ENCODE measurements around the gene ATG14. TPM values are rescaled to one million over a fixed set of nuclear protein-coding genes. Genes with fewer than 3 reads are reported as not detected.
"Not testable (repeated sequence)": the region's sequence is repeated elsewhere in the genome, so short reads cannot be mapped to it uniquely, and the experiment has no call there.

ATG14 gene
- total RNA-seq, 4 donors from 2014 or later, result 11.5 to 24.7 (median 13.4) TPM

- Histone ChIP-seq H3K27ac (no peak overlapping the region), H3K27me3 (no peaks in the 10 kb centered on the region), H3K9me3 (no peaks in the 10 kb centered on the region), H3K4me1 (peaks cover 0 to 23% (median 7%) of the 10 kb centered on the region in 4 donors), H3K36me3 (no peaks in the 10 kb centered on the region), H3K4me3 (no peak overlapping the region)
- WGBS, 2 donors (ENCODE audit: low coverage in 1 of 2), result 79 to 81% methylated on average over 3 to 4 of the region's 4 CpGs
- no peak for DNase-seq
- in situ Hi-C loops (cut with MboI; ENCODE audit: low pct_ligation_motif_present in 1 of 4, low pct_unique_long_range_greater_than_20kb in 1 of 4, low sequenced_read_pairs in 3 of 4) (loop anchor here (25.0 kb wide), 2 partner anchors 235 to 1060 kb away; no protein-coding TSS in a partner anchor), intact Hi-C loops (cut with DNase I; ENCODE audit: low total_unique reads) (no loop called here)
- no peak for TF ChIP-seq EP300 (IDR thresholded peaks at IDR 0.05; ENCODE audit: low read depth)
- TF ChIP-seq POLR2A (IDR thresholded peaks at IDR 0.05), result no peak
- TF ChIP-seq CTCF (IDR thresholded peaks at IDR 0.05), result no peak
- no peak for TF ChIP-seq POLR2AphosphoS5 (IDR thresholded peaks at IDR 0.05)
Observed at GRCh38 chr14:55426891-55427290, 15.3 kb upstream of the ATG14 start.

- in situ Hi-C loops (cut with MboI; ENCODE audit: low pct_ligation_motif_present in 1 of 4, low pct_unique_long_range_greater_than_20kb in 1 of 4, low sequenced_read_pairs in 3 of 4) (loop anchor here (25.0 kb wide), 2 partner anchors 237 to 1062 kb away; no protein-coding TSS in a partner anchor), intact Hi-C loops (cut with DNase I; ENCODE audit: low total_unique reads) (no loop called here)
- TF ChIP-seq POLR2A (IDR thresholded peaks at IDR 0.05), result no peak
- TF ChIP-seq CTCF (IDR thresholded peaks at IDR 0.05), result no peak
- TF ChIP-seq EP300 (IDR thresholded peaks at IDR 0.05; ENCODE audit: low read depth), result no peak
- TF ChIP-seq POLR2AphosphoS5 (IDR thresholded peaks at IDR 0.05), result no peak
- Histone ChIP-seq H3K4me3 (no peak overlapping the region), H3K27me3 (no peaks in the 10 kb centered on the region), H3K4me1 (peaks cover 0 to 23% (median 7%) of the 10 kb centered on the region in 4 donors), H3K9me3 (no peaks in the 10 kb centered on the region), H3K27ac (no peak overlapping the region), H3K36me3 (no peaks in the 10 kb centered on the region)
- DNase-seq, result no peak
- WGBS, 2 donors (ENCODE audit: low coverage in 1 of 2), result 86 to 89% methylated on average over 1 of the region's 1 CpG
Observed at GRCh38 chr14:55425091-55425490, 13.5 kb upstream of the ATG14 start.

GRCh38 chr14:55423969-55424368 is 12.3 kb upstream of the ATG14 start:
- in situ Hi-C loops (cut with MboI; ENCODE audit: low pct_ligation_motif_present in 1 of 4, low pct_unique_long_range_greater_than_20kb in 1 of 4, low sequenced_read_pairs in 3 of 4) (no loop called here), intact Hi-C loops (cut with DNase I; ENCODE audit: low total_unique reads) (no loop called here)
- Histone ChIP-seq H3K4me3 (no peak overlapping the region), H3K27ac (no peak overlapping the region), H3K4me1 (peaks cover 0 to 20% (median 7%) of the 10 kb centered on the region in 4 donors), H3K36me3 (no peaks in the 10 kb centered on the region), H3K9me3 (no peaks in the 10 kb centered on the region), H3K27me3 (no peaks in the 10 kb centered on the region)
- no peak for DNase-seq
- 17 to 20% methylated on average over 2 of the region's 2 CpGs for WGBS, 2 donors (ENCODE audit: low coverage in 1 of 2)
- no peak for TF ChIP-seq POLR2AphosphoS5 (IDR thresholded peaks at IDR 0.05)
- no peak for TF ChIP-seq CTCF (IDR thresholded peaks at IDR 0.05)
- TF ChIP-seq POLR2A (IDR thresholded peaks at IDR 0.05), result no peak
- no peak for TF ChIP-seq EP300 (IDR thresholded peaks at IDR 0.05; ENCODE audit: low read depth)

DNA sequence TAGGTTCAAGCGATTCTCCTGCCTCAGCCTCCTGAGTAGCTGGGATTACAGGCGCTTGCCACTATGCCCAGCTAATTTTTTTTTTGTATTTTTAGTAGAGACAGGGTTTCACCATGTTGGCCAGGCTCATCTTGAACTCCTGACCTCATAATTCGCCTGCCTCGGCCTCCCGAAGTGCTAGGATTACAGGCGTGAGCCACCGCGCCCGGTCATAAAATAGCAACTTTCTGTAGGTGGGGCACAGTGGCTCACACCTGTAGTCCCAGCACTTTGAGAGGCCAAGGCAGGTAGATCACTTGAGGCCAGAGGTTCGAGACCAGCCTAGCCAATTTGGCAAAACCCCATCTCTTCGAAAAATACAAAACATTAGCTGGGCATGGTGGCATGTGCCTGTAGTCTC is 10.7 kb upstream of the ATG14 start:
- peak; percentile 44 for DNase-seq
- intact Hi-C loops (cut with DNase I; ENCODE audit: low total_unique reads); H3K27ac ChIP-seq; H3K9me3 ChIP-seq; H3K4me3 ChIP-seq; H3K36me3 ChIP-seq; in situ Hi-C loops (cut with MboI; ENCODE audit: low pct_ligation_motif_present in 1 of 4, low pct_unique_long_range_greater_than_20kb in 1 of 4, low sequenced_read_pairs in 3 of 4); H3K27me3 ChIP-seq: not testable (repeated sequence)
- H3K4me1 ChIP-seq, result peaks cover 0 to 26% (median 8%) of the 10 kb centered on the region in 4 donors
- WGBS, 2 donors (ENCODE audit: low coverage in 1 of 2), result 69 to 82% methylated on average over 7 to 11 of the region's 11 CpGs

GRCh38 chr14:55419663-55420062 is 8.0 kb upstream of the ATG14 start:
- WGBS, 2 donors (ENCODE audit: low coverage in 1 of 2), result 89 to 100% methylated on average over 1 of the region's 1 CpG
- no peaks in the 10 kb centered on the region for H3K27me3 ChIP-seq
- H3K9me3 ChIP-seq, result no peaks in the 10 kb centered on the region
- H3K4me3 ChIP-seq, result no peak overlapping the region
- intact Hi-C loops (cut with DNase I; ENCODE audit: low total_unique reads) (no loop called here), in situ Hi-C loops (cut with MboI; ENCODE audit: low pct_ligation_motif_present in 1 of 4, low pct_unique_long_range_greater_than_20kb in 1 of 4, low sequenced_read_pairs in 3 of 4) (no loop called here)
- DNase-seq, result no peak
- H3K4me1 ChIP-seq, result peaks cover 0 to 29% (median 10%) of the 10 kb centered on the region in 4 donors
- no peaks in the 10 kb centered on the region for H3K36me3 ChIP-seq
- H3K27ac ChIP-seq, result no peak overlapping the region
- TF ChIP-seq POLR2A (IDR thresholded peaks at IDR 0.05), result no peak
- no peak for TF ChIP-seq EP300 (IDR thresholded peaks at IDR 0.05; ENCODE audit: low read depth)
- no peak for TF ChIP-seq CTCF (IDR thresholded peaks at IDR 0.05)
- no peak for TF ChIP-seq POLR2AphosphoS5 (IDR thresholded peaks at IDR 0.05)

Measured in transverse colon (tissue), 4 donors.